GM23338 (cell line): Measurements from ENCODE around the gene MYH10.

Experiments used
- CREB1 ChIP-seq: fragments of 250-450 bp; sonication (Bioruptor Pico); IDR thresholded peaks from 2 replicates; pipeline ENCODE4 v1.5.0; 2020; ENCODE audit warnings: low read depth, mild to moderate bottlenecking, moderate library complexity
- CTCF ChIP-seq, 2 experiments: fragments of 200-600 bp in 1 of 2; sonication (generic) in 1 of 2; conservative IDR thresholded peaks; 2 replicates each; pipeline versions ENCODE4 v1.5.1 to v1.6.1; 2016 to 2017; ENCODE audit warnings: antibody characterized with exemption in 2 of 2, low read depth in 2 of 2, mild to moderate bottlenecking in 2 of 2, moderate library complexity in 1 of 2
- EZH2 ChIP-seq: fragments of 200-600 bp; sonication (generic); IDR thresholded peaks from one replicate; pipeline ENCODE4 v1.8.0; 2017; ENCODE audit warnings: antibody characterized with exemption, mild to moderate bottlenecking, low read depth; ENCODE audit not compliant: unreplicated experiment
- POLR2AphosphoS5 ChIP-seq: IDR thresholded peaks from 2 replicates; pipeline ENCODE4 v1.6.1; 2016; ENCODE audit warnings: antibody characterized with exemption, low read depth
- REST ChIP-seq: IDR thresholded peaks from one replicate; pipeline ENCODE4 v1.6.1; 2018; ENCODE audit warnings: antibody characterized with exemption; ENCODE audit not compliant: unreplicated experiment
- ZNF331 ChIP-seq: fragments of 250-450 bp; sonication (Bioruptor Pico); IDR thresholded peaks from 2 replicates; pipeline ENCODE4 v1.5.0; 2020; ENCODE audit warnings: low read depth, mild to moderate bottlenecking, moderate library complexity
- TF ChIP-seq, protein P1 (sequence below): fragments of 250-450 bp; sonication (Bioruptor Pico); IDR thresholded peaks from 2 replicates; pipeline ENCODE4 v1.5.0; 2020; ENCODE audit warnings: mild to moderate bottlenecking, moderate library complexity

DNA sequence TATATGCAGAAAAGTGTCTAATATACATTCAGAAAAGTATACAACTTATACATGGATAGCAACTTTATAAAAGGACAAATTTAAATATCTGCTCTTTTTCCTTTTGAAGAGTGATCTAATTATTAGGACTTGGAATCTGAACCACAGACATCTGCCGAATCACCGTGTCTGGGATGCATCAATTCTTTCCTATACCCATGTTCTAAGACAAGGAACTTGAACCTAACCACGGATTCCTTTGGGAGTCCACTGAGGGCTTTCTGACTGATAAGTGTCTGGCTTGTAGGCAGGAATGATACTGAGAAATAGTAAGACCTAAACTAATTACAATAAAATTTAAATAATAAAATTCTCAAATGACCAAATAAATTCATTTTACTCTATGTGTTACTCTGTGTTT lies 140.7 kb downstream of the MYH10 start:
- TF ChIP-seq CTCF (conservative IDR thresholded peaks at IDR 0.05; ENCODE audit: low read depth in 2 of 2) (no peak), CREB1 (CRISPR knock-in tag) (no peak), POLR2AphosphoS5 (no peak), EZH2 (no peak), REST (no peak), ZNF331 (no peak)
- TF ChIP-seq, protein P1, sequence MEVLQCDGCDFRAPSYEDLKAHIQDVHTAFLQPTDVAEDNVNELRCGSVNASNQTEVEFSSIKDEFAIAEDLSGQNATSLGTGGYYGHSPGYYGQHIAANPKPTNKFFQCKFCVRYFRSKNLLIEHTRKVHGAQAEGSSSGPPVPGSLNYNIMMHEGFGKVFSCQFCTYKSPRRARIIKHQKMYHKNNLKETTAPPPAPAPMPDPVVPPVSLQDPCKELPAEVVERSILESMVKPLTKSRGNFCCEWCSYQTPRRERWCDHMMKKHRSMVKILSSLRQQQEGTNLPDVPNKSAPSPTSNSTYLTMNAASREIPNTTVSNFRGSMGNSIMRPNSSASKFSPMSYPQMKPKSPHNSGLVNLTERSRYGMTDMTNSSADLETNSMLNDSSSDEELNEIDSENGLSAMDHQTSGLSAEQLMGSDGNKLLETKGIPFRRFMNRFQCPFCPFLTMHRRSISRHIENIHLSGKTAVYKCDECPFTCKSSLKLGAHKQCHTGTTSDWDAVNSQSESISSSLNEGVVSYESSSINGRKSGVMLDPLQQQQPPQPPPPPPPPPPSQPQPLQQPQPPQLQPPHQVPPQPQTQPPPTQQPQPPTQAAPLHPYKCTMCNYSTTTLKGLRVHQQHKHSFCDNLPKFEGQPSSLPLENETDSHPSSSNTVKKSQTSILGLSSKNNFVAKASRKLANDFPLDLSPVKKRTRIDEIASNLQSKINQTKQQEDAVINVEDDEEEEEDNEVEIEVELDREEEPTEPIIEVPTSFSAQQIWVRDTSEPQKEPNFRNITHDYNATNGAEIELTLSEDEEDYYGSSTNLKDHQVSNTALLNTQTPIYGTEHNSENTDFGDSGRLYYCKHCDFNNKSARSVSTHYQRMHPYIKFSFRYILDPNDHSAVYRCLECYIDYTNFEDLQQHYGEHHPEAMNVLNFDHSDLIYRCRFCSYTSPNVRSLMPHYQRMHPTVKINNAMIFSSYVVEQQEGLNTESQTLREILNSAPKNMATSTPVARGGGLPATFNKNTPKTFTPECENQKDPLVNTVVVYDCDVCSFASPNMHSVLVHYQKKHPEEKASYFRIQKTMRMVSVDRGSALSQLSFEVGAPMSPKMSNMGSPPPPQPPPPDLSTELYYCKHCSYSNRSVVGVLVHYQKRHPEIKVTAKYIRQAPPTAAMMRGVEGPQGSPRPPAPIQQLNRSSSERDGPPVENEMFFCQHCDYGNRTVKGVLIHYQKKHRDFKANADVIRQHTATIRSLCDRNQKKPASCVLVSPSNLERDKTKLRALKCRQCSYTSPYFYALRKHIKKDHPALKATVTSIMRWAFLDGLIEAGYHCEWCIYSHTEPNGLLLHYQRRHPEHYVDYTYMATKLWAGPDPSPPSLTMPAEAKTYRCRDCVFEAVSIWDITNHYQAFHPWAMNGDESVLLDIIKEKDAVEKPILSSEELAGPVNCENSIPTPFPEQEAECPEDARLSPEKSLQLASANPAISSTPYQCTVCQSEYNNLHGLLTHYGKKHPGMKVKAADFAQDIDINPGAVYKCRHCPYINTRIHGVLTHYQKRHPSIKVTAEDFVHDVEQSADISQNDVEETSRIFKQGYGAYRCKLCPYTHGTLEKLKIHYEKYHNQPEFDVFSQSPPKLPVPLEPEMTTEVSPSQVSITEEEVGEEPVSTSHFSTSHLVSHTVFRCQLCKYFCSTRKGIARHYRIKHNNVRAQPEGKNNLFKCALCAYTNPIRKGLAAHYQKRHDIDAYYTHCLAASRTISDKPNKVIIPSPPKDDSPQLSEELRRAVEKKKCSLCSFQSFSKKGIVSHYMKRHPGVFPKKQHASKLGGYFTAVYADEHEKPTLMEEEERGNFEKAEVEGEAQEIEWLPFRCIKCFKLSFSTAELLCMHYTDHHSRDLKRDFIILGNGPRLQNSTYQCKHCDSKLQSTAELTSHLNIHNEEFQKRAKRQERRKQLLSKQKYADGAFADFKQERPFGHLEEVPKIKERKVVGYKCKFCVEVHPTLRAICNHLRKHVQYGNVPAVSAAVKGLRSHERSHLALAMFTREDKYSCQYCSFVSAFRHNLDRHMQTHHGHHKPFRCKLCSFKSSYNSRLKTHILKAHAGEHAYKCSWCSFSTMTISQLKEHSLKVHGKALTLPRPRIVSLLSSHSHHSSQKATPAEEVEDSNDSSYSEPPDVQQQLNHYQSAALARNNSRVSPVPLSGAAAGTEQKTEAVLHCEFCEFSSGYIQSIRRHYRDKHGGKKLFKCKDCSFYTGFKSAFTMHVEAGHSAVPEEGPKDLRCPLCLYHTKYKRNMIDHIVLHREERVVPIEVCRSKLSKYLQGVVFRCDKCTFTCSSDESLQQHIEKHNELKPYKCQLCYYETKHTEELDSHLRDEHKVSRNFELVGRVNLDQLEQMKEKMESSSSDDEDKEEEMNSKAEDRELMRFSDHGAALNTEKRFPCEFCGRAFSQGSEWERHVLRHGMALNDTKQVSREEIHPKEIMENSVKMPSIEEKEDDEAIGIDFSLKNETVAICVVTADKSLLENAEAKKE (CRISPR knock-in tag) = no peak
